BE2C (cell line): ENCODE measurements around the gene AUP1. TPM values are rescaled to one million over a fixed set of nuclear protein-coding genes. Genes with fewer than 3 reads are reported as not detected.

ENCODE experiments used
- DNase-seq: peaks from one replicate; pipeline ENCODE4 v3.0.0-alpha.2; 2020
- H3K27me3 ChIP-seq: fragments of 250-450 bp; sonication (Bioruptor Pico); 2 replicates; pipeline ENCODE4 v1.5.1; 2020; ENCODE audit warnings: mild to moderate bottlenecking
- H3K36me3 ChIP-seq: fragments of 250-450 bp; sonication (Bioruptor Pico); 2 replicates; pipeline ENCODE4 v1.5.1; 2020; ENCODE audit warnings: mild to moderate bottlenecking
- H3K4me1 ChIP-seq: fragments of 250-450 bp; sonication (Bioruptor Pico); 2 replicates; pipeline ENCODE4 v1.5.1; 2020
- H3K4me3 ChIP-seq: 2 replicates; pipeline ENCODE4 v1.5.1; 2011; ENCODE audit warnings: low read depth, low read length
- H3K9me3 ChIP-seq: fragments of 250-450 bp; sonication (Bioruptor Pico); 2 replicates; pipeline ENCODE4 v1.5.1; 2020
- CTCF ChIP-seq: IDR thresholded peaks from 2 replicates; pipeline ENCODE4 v1.5.1; 2012; ENCODE audit warnings: mild to moderate bottlenecking, low read depth, low read length
- polyA plus RNA-seq: library from polyadenylated mRNA; unstranded; fragments of >200 nt; gene quantifications from one replicate; pipeline ENCODE4 v1.2.1, GENCODE V29; 2012; ENCODE audit warnings: low read depth, missing spikeins; ENCODE audit not compliant: insufficient read length, insufficient read depth

The AUP1 gene
- 222 TPM for polyA plus RNA-seq

DNA sequence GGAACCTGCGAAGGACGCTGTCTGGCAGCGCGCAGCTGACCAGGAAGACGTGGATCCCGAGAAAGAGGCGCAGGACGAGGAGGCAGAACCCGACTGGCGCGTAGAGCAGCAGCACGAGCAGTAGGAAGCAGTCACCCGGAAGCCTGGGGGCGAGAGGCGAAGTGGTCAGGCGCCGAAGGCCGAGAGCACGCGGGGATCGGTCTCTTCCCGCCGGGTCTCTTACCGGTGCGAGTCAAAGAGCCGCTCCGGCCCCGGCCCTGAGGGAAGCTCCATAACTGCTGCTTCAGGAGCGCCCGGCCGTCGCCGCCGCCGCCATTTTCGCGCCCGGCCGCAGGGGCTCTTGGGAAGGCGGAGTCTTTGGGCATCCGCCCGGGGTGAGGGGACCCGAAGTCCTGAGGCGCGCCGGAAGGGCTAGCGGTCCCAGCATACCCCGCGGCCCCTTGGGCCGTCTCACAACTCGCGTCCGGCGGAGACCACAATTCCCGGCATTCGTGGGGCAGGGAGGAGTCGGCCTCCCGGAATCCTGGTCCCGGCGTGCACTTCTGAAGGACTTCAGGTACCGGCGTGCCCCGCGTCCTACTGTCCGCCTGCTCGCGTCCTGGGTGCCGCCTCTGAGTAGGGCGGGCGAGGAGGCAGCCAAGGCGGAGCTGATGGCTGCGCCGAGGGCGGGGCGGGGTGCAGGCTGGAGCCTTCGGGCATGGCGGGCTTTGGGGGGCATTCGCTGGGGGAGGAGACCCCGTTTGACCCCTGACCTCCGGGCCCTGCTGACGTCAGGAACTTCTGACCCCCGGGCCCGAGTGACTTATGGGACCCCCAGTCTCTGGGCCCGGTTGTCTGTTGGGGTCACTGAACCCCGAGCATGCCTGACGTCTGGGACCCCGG, at the start of gene AUP1, which contains the start of gene HTRA2:
TSS of gene AUP1 (minus strand) at position 350 of the 882 bp plus-strand sequence. CDS start at position 273, 77 bp downstream.
TSS of gene HTRA2 (plus strand) at position 577 of the 882 bp plus-strand sequence. CDS start at position 651, 74 bp downstream.
- no peaks in the 10 kb centered on the region for H3K4me1 ChIP-seq
- H3K4me3 ChIP-seq: peak within 1 kb of the TSS; percentile 87
- peak; percentile 94 for DNase-seq
- H3K27me3 ChIP-seq: no peaks in the 10 kb centered on the region
- peaks cover 31% of the 10 kb centered on the region for H3K36me3 ChIP-seq
- no peak for TF ChIP-seq CTCF
- no peaks in the 10 kb centered on the region for H3K9me3 ChIP-seq

DNA sequence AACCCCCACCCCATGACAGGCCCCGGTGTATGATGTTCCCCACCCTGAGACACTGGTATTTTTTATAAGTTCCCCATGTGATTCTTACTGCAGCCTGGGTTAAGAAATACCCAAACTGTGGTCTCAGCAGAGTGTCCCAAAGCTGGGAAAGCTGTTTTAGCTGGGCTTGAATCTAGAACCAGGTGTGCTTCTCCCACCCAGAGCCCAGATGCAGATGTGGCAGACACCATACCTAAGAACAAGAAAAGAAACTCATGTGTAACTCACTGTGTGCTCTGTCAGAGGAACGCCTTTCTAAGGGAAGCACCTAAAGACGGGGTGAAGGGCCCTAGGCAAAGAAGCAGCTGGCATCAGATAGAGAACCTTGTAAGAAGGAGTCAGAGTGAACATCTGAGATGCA, 48.9 kb upstream of the AUP1 start:
- H3K36me3 ChIP-seq: no peaks in the 10 kb centered on the region
- no peak overlapping the region for H3K4me3 ChIP-seq
- no peak for DNase-seq
- no peaks in the 10 kb centered on the region for H3K9me3 ChIP-seq
- TF ChIP-seq CTCF: no peak
- no peaks in the 10 kb centered on the region for H3K27me3 ChIP-seq
- H3K4me1 ChIP-seq: no peaks in the 10 kb centered on the region

DNA sequence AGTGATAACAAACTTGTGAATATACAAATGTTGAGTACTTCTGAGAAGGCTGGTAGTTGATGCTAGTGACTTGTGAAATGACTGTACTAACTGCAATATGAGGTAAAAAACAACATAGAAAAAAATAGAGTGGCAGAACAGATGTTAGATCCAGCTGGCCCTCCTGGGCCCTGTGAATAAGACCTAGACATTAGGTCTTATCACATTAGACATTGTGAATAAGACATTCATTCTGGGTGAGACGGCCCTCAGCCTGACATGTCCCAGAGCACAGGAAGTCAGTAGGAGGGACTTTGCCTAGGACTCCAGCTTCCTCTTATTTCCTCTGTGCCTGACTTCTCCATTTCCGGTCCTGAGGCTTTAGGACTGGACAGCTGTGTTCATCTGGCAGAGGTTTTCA, 47.9 kb upstream of the AUP1 start:
- no peaks in the 10 kb centered on the region for H3K36me3 ChIP-seq
- H3K4me3 ChIP-seq: no peak overlapping the region
- H3K27me3 ChIP-seq: no peaks in the 10 kb centered on the region
- no peaks in the 10 kb centered on the region for H3K9me3 ChIP-seq
- no peak for TF ChIP-seq CTCF
- no peaks in the 10 kb centered on the region for H3K4me1 ChIP-seq
- no peak for DNase-seq

DNA sequence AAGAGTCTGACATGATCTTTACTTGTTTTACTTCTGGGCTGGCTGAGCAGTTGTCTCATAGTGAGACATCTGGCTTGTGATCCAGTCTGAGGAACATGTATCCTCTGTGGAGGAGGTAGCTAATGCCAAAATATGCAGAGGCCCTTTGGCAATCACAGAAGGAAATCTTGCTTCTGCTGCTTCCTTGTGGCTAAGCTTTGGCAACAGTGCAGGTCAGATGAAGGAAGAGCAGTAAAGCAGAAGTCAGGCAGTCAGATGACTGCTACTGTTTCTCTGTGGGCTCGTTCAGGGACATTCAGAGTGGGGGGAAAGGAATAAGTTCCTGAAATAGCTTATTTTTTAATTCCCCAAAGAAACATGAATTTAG, 47.3 kb upstream of the AUP1 start:
- TF ChIP-seq CTCF: no peak
- Histone ChIP-seq H3K9me3 (no peaks in the 10 kb centered on the region), H3K27me3 (no peaks in the 10 kb centered on the region), H3K4me1 (no peaks in the 10 kb centered on the region), H3K4me3 (no peak overlapping the region), H3K36me3 (no peaks in the 10 kb centered on the region)
- no peak for DNase-seq

DNA sequence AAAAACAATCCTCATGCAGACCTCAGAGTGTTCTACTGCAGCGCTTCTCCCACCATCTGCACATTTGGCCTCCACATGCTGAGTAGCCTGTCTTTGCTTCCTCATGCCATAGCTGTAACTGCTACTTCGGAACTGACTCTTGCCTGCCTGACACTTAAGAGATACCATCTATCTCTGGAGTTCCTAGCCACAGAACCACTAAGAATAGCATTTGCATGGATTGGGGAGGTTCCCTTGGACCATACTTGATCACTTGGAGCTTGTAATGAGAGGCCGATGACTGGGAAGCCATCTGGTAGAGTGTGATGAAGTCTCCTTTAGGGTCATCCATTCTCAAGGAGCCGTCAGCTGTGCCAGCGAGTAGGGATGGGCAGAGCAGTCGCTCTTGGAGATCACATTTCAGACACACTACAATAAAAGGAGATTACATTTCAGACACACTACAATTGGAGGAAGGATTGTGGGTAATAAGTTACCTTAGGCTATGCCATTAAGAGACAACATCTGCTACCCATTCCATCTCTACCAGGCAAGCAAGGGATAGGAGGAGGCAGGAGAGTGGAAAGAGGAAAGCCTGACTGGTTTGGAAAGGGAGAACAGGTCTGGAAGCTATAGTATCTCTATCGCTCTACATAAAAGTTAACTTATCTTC, 46.8 kb upstream of the AUP1 start:
- no peaks in the 10 kb centered on the region for H3K4me1 ChIP-seq

More for the DNA sequence above, 46.8 kb upstream of the AUP1 start:
- no peaks in the 10 kb centered on the region for H3K36me3 ChIP-seq
- H3K9me3 ChIP-seq: no peaks in the 10 kb centered on the region
- H3K4me3 ChIP-seq: no peak overlapping the region
- TF ChIP-seq CTCF: no peak
- no peaks in the 10 kb centered on the region for H3K27me3 ChIP-seq
- DNase-seq: no peak
